IMR-90 (cell line): ENCODE data around the gene E2F4. TPM values are rescaled to one million over a fixed set of nuclear protein-coding genes. Genes with fewer than 3 reads are reported as not detected.

Experiments
- ATAC-seq: fragments of 200-7000 bp; cut with Tn5 transposase; 2 replicates; pipeline ENCODE4 v1.9.1; 2020; ENCODE audit warnings: low read depth, mild to moderate bottlenecking, moderate library complexity
- BruUV-seq: library from RNA; stranded (reverse); fragments of 400-500 nt; replicated peaks from 2 replicates; lab custom pipeline; 2021; lab: Mats Ljungman, UMichigan
- CTCF ChIA-PET: fragments of 300-600 bp; formaldehyde crosslinking; extraction: SDS; loops from one replicate; lab custom pipeline; 2021; ENCODE audit warnings: antibody characterized with exemption; lab: Yijun Ruan, JAX
- POLR2A ChIA-PET: fragments of 300-600 bp; sonication (Branson Sonifier 250); formaldehyde crosslinking; loops from one replicate; lab custom pipeline; 2022; ENCODE audit warnings: antibody characterized with exemption; ENCODE audit not compliant: unreplicated experiment; lab: Charles Lee
- DNase-seq: peaks from one replicate; pipeline ENCODE4 v3.0.0; 2013
- H2AFZ ChIP-seq: replicated peaks from 2 replicates; pipeline ENCODE3; 2013; ENCODE audit warnings: low read length, mild to moderate bottlenecking; ENCODE audit not compliant: poor library complexity
- H2AK5ac ChIP-seq: 2 replicates; pipeline ENCODE4 v1.6.1; 2013; ENCODE audit warnings: low read depth, low read length, inconsistent platforms
- H2AK9ac ChIP-seq: replicated peaks from 2 replicates; pipeline ENCODE3; 2013; ENCODE audit warnings: mild to moderate bottlenecking, low read depth, low read length, moderate library complexity; ENCODE audit not compliant: poor library complexity
- H2BK120ac ChIP-seq: 2 replicates; pipeline ENCODE4 v1.6.1; 2013; ENCODE audit warnings: low read depth, low read length, inconsistent platforms
- H2BK15ac ChIP-seq: 3 replicates; pipeline ENCODE4 v1.6.1; 2013; ENCODE audit warnings: low read depth, low read length, inconsistent platforms
- H2BK20ac ChIP-seq: 2 replicates; pipeline ENCODE4 v1.6.1; 2013; ENCODE audit warnings: low read depth, mild to moderate bottlenecking, inconsistent platforms, low read length, moderate library complexity
- H2BK5ac ChIP-seq: 2 replicates; pipeline ENCODE4 v1.6.1; 2013; ENCODE audit warnings: mild to moderate bottlenecking, low read depth, low read length, inconsistent platforms; ENCODE audit not compliant: poor library complexity, severe bottlenecking
- H3K14ac ChIP-seq: replicated peaks from 2 replicates; pipeline ENCODE4 v1.6.1; 2013; ENCODE audit warnings: low read depth, low read length, inconsistent platforms
- H3K18ac ChIP-seq: 2 replicates; pipeline ENCODE4 v1.6.1; 2013; ENCODE audit warnings: low read depth, low read length, control low read depth
- H3K23ac ChIP-seq: 2 replicates; pipeline ENCODE4 v1.6.1; 2013; ENCODE audit warnings: low read depth, low read length, inconsistent platforms
- H3K27ac ChIP-seq: 2 replicates; pipeline ENCODE4 v1.5.1; 2013; ENCODE audit warnings: mild to moderate bottlenecking, control low read depth, low read length; ENCODE audit not compliant: insufficient read depth
- H3K27me3 ChIP-seq: 2 replicates; pipeline ENCODE4 v1.6.1; 2013; ENCODE audit warnings: low read length; ENCODE audit not compliant: control insufficient read depth, insufficient read depth
- H3K36me3 ChIP-seq: 2 replicates; pipeline ENCODE4 v1.6.1; 2013; ENCODE audit warnings: low read length, mixed read lengths; ENCODE audit not compliant: control insufficient read depth, insufficient read depth
- H3K4ac ChIP-seq: 2 replicates; pipeline ENCODE4 v1.6.1; 2013; ENCODE audit warnings: low read depth, low read length, inconsistent platforms
- H3K4me1 ChIP-seq: 2 replicates; pipeline ENCODE4 v1.6.1; 2013; ENCODE audit warnings: low read length, mixed read lengths; ENCODE audit not compliant: control insufficient read depth, insufficient read depth
- H3K4me2 ChIP-seq: 2 replicates; pipeline ENCODE4 v1.6.1; 2013; ENCODE audit warnings: low read depth, mild to moderate bottlenecking, control low read depth, low read length, moderate library complexity
- H3K4me3 ChIP-seq: 2 replicates; pipeline ENCODE4 v1.5.1; 2013; ENCODE audit warnings: low read depth, mild to moderate bottlenecking, control low read depth, low read length, moderate library complexity; ENCODE audit not compliant: insufficient read depth
- H3K56ac ChIP-seq: 2 replicates; pipeline ENCODE4 v1.6.1; 2013; ENCODE audit warnings: low read length, inconsistent platforms; ENCODE audit not compliant: insufficient read depth; ENCODE audit errors: extremely low read depth
- H3K79me1 ChIP-seq, 2 experiments: 2 replicates each; pipeline ENCODE4 v1.6.1; 2013; ENCODE audit warnings: low read length in 2 of 2, inconsistent platforms in 1 of 2, low read depth in 1 of 2
- H3K9ac ChIP-seq: 2 replicates; pipeline ENCODE4 v1.6.1; 2013; ENCODE audit warnings: low read depth, low read length, control low read depth
- H3K9me1 ChIP-seq: 2 replicates; pipeline ENCODE4 v1.6.1; 2013; ENCODE audit warnings: low read length, inconsistent platforms; ENCODE audit not compliant: insufficient read depth
- H3K9me3 ChIP-seq: 2 replicates; pipeline ENCODE4 v1.6.1; 2013; ENCODE audit warnings: low read length; ENCODE audit not compliant: control insufficient read depth, insufficient read depth
- H4K20me1 ChIP-seq: 2 replicates; pipeline ENCODE4 v1.6.1; 2013; ENCODE audit warnings: low read length, inconsistent platforms; ENCODE audit not compliant: insufficient read depth
- H4K5ac ChIP-seq: 2 replicates; pipeline ENCODE4 v1.6.1; 2013; ENCODE audit warnings: mild to moderate bottlenecking, low read depth, low read length, control low read depth
- H4K8ac ChIP-seq, 2 experiments: 2 replicates each; pipeline ENCODE4 v1.6.1; 2013; ENCODE audit warnings: low read depth in 2 of 2, low read length in 2 of 2, control low read depth in 1 of 2, inconsistent platforms in 1 of 2
- H4K91ac ChIP-seq: 2 replicates; pipeline ENCODE4 v1.6.1; 2013; ENCODE audit warnings: low read depth, low read length, inconsistent platforms; ENCODE audit not compliant: insufficient read depth
- BHLHE40 ChIP-seq: fragments of 150-350 bp; IDR thresholded peaks from 2 replicates; pipeline ENCODE4 v1.6.1; 2016; ENCODE audit warnings: mild to moderate bottlenecking, low read depth, low read length
- CEBPB ChIP-seq: IDR thresholded peaks from 2 replicates; pipeline ENCODE4 v1.6.1; 2012; ENCODE audit warnings: low read depth, low read length, improper control_type of control experiment
- CTCF ChIP-seq: conservative IDR thresholded peaks from 2 replicates; pipeline ENCODE4 v1.5.1; 2012; ENCODE audit warnings: mild to moderate bottlenecking, low read depth, low read length, improper control_type of control experiment
- FOS ChIP-seq: fragments of 150-350 bp; IDR thresholded peaks from 2 replicates; pipeline ENCODE4 v1.6.1; 2016; ENCODE audit warnings: low read depth, low read length
- POLR2A ChIP-seq: IDR thresholded peaks from 2 replicates; pipeline ENCODE4 v1.6.1; 2012; ENCODE audit warnings: mild to moderate bottlenecking, low read depth, low read length
- SMC3 ChIP-seq: fragments of 150-350 bp; IDR thresholded peaks from 2 replicates; pipeline ENCODE4 v1.6.1; 2016; ENCODE audit warnings: low read depth, mild to moderate bottlenecking, antibody characterized with exemption, low read length, moderate library complexity
- USF2 ChIP-seq: fragments of 150-350 bp; IDR thresholded peaks from 2 replicates; pipeline ENCODE4 v1.6.1; 2017; ENCODE audit warnings: mild to moderate bottlenecking, antibody characterized with exemption, low read length, low read depth
- WGBS, 2 experiments: methylation state at CpG; one replicate each; pipeline versions ENCODE4 v1.1.5 to v1.1.7; 2013; ENCODE audit warnings: missing lambda C conversion rate in 2 of 2; ENCODE audit not compliant: insufficient read length in 1 of 2; ENCODE audit errors: extremely low coverage in 2 of 2; 5-methylcytosine and 5-hydroxymethylcytosine counted together
- dilution Hi-C: fragments of 300-500 bp; cut with HindIII; formaldehyde crosslinking; loops from one replicate; pipeline ENCODE4 v1.14.3; 2018; ENCODE audit warnings: low sequenced_read_pairs; ENCODE audit not compliant: unreplicated experiment
- in situ Hi-C: fragments of 300-500 bp; cut with MboI; formaldehyde crosslinking; loops from 3 replicates; pipeline ENCODE4 v1.14.3; 2019; ENCODE audit warnings: low sequenced_read_pairs, inconsistent platforms, mixed read lengths
- intact Hi-C: fragments of 100-400 bp; cut with micrococcal nuclease; formaldehyde crosslinking; loops from 2 replicates; pipeline ENCODE4 v1.10.0; 2022
- polyA plus RNA-seq, 3 experiments: library from polyadenylated mRNA; depleted of rRNA; stranded (reverse); fragments of >200 nt; gene quantifications; 2 replicates each; pipeline ENCODE4 v1.2.3, GENCODE V29; 2012; ENCODE audit warnings: low replicate concordance in 1 of 3
- total RNA-seq: library from RNA; depleted of rRNA; stranded (reverse); fragments of >200 nt; gene quantifications from 2 replicates; pipeline ENCODE4 v1.2.3, GENCODE V29; 2012

E2F4 gene
- total and polyA plus RNA-seq, 2 of the 4 experiments (the other 2 are of a cell fraction): 63.4 to 103 TPM

GRCh38 chr16:67228034-67228785 lies 36.3 kb downstream of the E2F4 start (continued):
- TF ChIP-seq FOS: no peak

GRCh38 chr16:67228905-67229304 lies 37.0 kb downstream of the E2F4 start:
- no peak overlapping the region for H3K4me2 ChIP-seq
- H3K56ac ChIP-seq: no peak overlapping the region
- dilution Hi-C loops (no loop called here), intact Hi-C loops (no loop called here), in situ Hi-C loops (no loop called here)
- no peak overlapping the region for H3K23ac ChIP-seq
- H3K27me3 ChIP-seq: no peaks in the 10 kb centered on the region
- peaks cover 12% of the 10 kb centered on the region for H3K9me1 ChIP-seq
- no peak overlapping the region for H3K9ac ChIP-seq
- no peak for ATAC-seq
- ChIA-PET CTCF (no interaction called here), POLR2A (no interaction called here)
- no peak for DNase-seq
- H3K14ac ChIP-seq: no peak overlapping the region
- H4K91ac ChIP-seq: no peak overlapping the region
- H3K4me3 ChIP-seq: no peak overlapping the region
- H4K8ac ChIP-seq: no peak overlapping the region
- H2AK9ac ChIP-seq: no peak overlapping the region
- TF ChIP-seq CTCF: no peak
- TF ChIP-seq CEBPB: no peak
- TF ChIP-seq FOS: no peak
- TF ChIP-seq SMC3: no peak
- no peak for TF ChIP-seq USF2
- no peak for TF ChIP-seq POLR2A
- TF ChIP-seq BHLHE40: no peak
- no peak overlapping the region for H3K18ac ChIP-seq
- 89% methylated on average over 6 of the region's 9 CpGs; no CpG with 5 or more reads in 1 of the 2 experiments for WGBS, 2 experiments
- peaks cover 51% of the 10 kb centered on the region for H3K36me3 ChIP-seq
- peaks cover 27 to 61% of the 10 kb centered on the region in 2 experiments for H3K79me1 ChIP-seq
- peaks cover 12% of the 10 kb centered on the region for H3K4me1 ChIP-seq
- H2BK120ac ChIP-seq: no peak overlapping the region
- H4K5ac ChIP-seq: no peak overlapping the region
- H2AFZ ChIP-seq: no peak overlapping the region
- H2BK15ac ChIP-seq: no peak overlapping the region
- H4K20me1 ChIP-seq: peaks cover 7% of the 10 kb centered on the region; the same call in 1 of the 2 replicates
- no peak overlapping the region for H2BK20ac ChIP-seq
- no peak overlapping the region for H2BK5ac ChIP-seq
- no peak overlapping the region for H2AK5ac ChIP-seq
- H3K9me3 ChIP-seq: no peaks in the 10 kb centered on the region
- no TSS peak for BruUV-seq
- no peak overlapping the region for H3K27ac ChIP-seq
- no peak overlapping the region for H3K4ac ChIP-seq
